NOMO-1 treated with dmso at 0.1 percent for 144 hours (cell line): ENCODE measurements around the gene NDUFB2.
"Not testable (repeated sequence)": the region's sequence is repeated elsewhere in the genome, so short reads cannot be mapped to it uniquely, and the experiment has no call there.

Experiments used
- DNase-seq: peaks from one replicate; lab custom pipeline; 2025; ENCODE audit not compliant: unreplicated experiment; lab: John Stamatoyannopoulos, UW

Gene NDUFB2

GRCh38 chr7:140689199-140690152, 7.0 kb upstream of the NDUFB2 start:
- no peak for DNase-seq

GRCh38 chr7:140691376-140692045, 5.0 kb upstream of the NDUFB2 start:
- DNase-seq, result no peak

- DNase-seq, result not testable (repeated sequence)
Measured at GRCh38 chr7:140693849-140694248, 2.7 kb upstream of the NDUFB2 start.

- no peak for DNase-seq
Measured at GRCh38 chr7:140694592-140694991, 1.9 kb upstream of the NDUFB2 start.

GRCh38 chr7:140695381-140695780, 1.1 kb upstream of the NDUFB2 start:
- DNase-seq, result no peak

- DNase-seq, result peak; percentile 34
Measured at GRCh38 chr7:140696024-140696679, 356 bp upstream of the NDUFB2 start.

DNA sequence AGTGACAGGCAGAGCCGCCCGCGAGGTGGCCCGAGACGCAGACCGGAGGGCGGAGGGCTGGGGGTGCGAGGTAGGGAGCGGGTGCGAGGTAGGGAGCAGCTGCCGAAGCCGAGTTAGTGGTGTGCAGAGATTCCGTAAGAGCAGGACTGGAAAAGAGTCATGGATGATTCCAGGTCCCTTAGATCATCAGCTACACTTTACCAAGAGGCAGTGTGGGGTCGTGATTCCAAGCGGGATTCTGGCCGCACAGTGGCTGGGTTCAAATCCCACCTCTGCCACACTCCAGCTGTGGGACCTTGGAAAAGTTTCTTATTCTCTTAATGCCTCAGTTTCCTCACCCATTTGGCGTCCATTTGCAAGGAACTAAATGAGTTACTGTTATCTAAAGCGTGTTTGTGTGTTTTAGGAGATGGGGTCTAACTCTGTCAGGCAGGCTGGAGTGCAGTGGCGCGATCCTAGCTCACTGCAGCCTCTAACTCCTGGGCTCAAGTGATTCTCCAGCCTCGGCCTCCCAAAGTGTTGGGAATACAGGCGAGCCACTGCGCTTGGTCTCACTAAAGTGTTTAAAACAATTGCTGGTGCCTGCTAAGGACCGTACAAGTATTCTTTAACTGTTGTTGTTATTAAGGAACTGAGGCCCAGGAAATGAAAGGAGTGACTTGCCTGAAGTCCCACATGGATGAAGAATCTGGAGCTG, 1.1 kb downstream of the NDUFB2 start:
- DNase-seq, result no peak

DNA sequence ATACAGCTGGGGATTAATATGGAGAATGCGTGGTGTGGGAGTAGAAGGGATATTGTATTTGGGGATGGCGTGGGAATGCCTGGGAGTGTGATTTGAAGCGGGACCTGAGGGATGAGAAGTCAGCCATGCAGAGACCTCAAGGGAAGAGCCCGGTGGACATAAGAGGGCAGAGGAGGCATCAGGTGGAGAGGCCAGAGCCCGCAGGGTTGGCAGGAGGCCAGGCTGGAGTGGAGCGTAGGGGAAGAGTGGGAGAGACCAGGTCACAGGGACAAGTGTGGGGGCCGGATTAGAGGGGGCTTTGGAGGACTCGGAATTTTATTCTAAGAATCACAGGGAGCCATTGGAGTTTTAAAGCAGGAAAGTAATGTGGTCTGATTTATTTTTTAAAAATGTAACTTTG, 2.0 kb downstream of the NDUFB2 start:
- no peak for DNase-seq

DNA sequence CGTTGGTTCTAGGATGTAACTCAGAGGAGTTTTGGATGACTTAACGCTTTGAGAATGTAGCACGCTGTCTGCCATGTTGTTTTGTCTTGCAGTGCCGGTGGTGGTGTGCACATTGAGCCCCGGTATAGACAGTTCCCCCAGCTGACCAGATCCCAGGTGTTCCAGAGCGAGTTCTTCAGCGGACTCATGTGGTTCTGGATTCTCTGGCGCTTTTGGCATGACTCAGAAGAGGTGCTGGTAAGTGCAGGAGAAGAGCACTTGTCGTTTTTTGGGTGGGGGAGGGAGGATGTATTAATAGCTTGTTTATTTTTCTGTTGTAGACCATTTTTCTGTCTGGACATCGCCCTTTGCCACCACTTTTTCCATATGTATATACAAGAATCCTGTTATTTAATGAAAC, 6.3 kb downstream of the NDUFB2 start:
- no peak for DNase-seq

- no peak for DNase-seq
Measured at GRCh38 chr7:140704205-140704604, 7.7 kb downstream of the NDUFB2 start.

DNA sequence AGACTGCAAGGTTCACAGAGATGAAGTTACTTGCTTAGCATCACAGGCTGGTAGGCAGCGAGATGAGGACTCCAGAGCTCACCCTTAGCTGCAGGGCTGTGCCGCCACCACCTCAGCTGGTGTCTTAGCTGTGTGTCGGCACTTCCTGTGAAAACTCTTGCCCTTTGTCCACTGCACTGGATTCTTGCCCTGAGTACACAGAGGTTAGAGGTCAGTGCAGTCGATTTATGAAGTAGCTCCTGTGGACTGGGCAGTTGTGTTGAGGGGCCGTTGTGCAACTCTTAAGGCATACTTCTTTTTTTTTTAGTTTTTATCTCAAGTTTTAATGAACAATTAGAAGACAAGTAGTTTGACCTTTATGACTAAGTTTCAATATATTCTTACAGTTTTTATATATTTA, 10.6 kb downstream of the NDUFB2 start:
- DNase-seq, result no peak

- not testable (repeated sequence) for DNase-seq
Measured at GRCh38 chr7:140708764-140709163, 12.3 kb downstream of the NDUFB2 start.

GRCh38 chr7:140712392-140712791, 15.9 kb downstream of the NDUFB2 start:
- not testable (repeated sequence) for DNase-seq

DNA sequence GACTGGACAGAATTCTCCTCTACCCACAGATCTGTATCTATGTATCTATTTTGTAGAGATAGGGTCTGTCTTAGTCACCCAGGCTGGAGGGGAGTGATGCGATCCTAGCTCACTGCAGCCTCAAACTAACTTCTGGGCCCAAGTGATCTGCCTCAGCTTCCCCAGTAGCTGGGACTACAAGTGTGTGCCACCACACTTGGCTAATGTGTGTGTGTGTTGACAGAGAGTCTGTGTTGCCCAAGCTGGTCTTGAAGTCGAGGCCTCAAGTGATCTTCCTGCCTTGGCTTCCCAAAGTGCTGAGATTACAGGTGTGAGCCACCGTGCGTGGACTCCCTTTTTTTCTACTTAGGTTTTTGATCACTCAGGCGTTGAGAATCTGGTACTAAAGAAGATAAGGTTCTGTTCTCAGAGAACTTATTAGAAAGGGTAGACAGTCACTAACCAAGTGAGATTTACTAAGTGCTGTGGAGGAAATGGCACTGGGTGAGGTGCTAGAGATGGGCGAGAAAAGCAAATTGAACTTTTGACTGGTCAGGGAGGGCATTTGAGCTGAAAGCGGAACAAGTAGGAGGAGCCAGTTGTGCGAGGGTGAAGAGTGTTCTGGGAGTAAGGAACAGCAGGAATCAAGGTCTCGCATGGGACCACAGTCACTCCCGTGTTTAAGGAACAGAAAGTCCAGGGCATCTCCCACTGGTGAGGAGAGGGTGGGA, 18.0 kb downstream of the NDUFB2 start:
- no peak for DNase-seq

- DNase-seq, result no peak
Measured at GRCh38 chr7:140719721-140720120, 23.2 kb downstream of the NDUFB2 start.

GRCh38 chr7:140722254-140722653, 25.7 kb downstream of the NDUFB2 start:
- no peak for DNase-seq

- no peak for DNase-seq
Measured at GRCh38 chr7:140723006-140723405, 26.5 kb downstream of the NDUFB2 start.

GRCh38 chr7:140723574-140723973, 27.1 kb downstream of the NDUFB2 start:
- no peak for DNase-seq

- DNase-seq, result no peak
Measured at GRCh38 chr7:140724706-140725105, 28.2 kb downstream of the NDUFB2 start.

GRCh38 chr7:140726281-140726680, 29.8 kb downstream of the NDUFB2 start:
- DNase-seq, result no peak
